H9 (cell line): ENCODE data around the gene DLG2. TPM values are rescaled to one million over a fixed set of nuclear protein-coding genes. Genes with fewer than 3 reads are reported as not detected.

Source experiments
- DNase-seq: peaks from one replicate; pipeline ENCODE4 v3.0.0-alpha.2; 2017
- H2AFZ ChIP-seq: one replicate; pipeline ENCODE4 v1.6.1; 2013; ENCODE audit warnings: mild to moderate bottlenecking, low read length, control low read depth, moderate library complexity
- H2AK5ac ChIP-seq: 2 replicates; pipeline ENCODE4 v1.6.1; 2013; ENCODE audit warnings: low read length, control low read depth, mixed read lengths; ENCODE audit not compliant: insufficient read length
- H2BK120ac ChIP-seq: one replicate; pipeline ENCODE4 v1.6.1; 2013; ENCODE audit warnings: low read depth, mild to moderate bottlenecking, low read length, control low read depth, inconsistent platforms; ENCODE audit not compliant: poor library complexity, severe bottlenecking
- H2BK12ac ChIP-seq: 2 replicates; pipeline ENCODE4 v1.6.1; 2013; ENCODE audit warnings: low read length, control low read depth, mixed read lengths, low read depth; ENCODE audit not compliant: insufficient read length
- H2BK15ac ChIP-seq: 2 replicates; pipeline ENCODE4 v1.6.1; 2013; ENCODE audit warnings: low read depth, low read length, control low read depth
- H2BK20ac ChIP-seq: one replicate; pipeline ENCODE4 v1.6.1; 2013; ENCODE audit warnings: low read depth, mild to moderate bottlenecking, low read length, control low read depth, inconsistent platforms; ENCODE audit not compliant: poor library complexity, severe bottlenecking
- H2BK5ac ChIP-seq: 2 replicates; pipeline ENCODE4 v1.6.1; 2013; ENCODE audit warnings: low read length, control low read depth, mixed read lengths; ENCODE audit not compliant: insufficient read length
- H3K14ac ChIP-seq: 2 replicates; pipeline ENCODE4 v1.6.1; 2013; ENCODE audit warnings: low read length, control low read depth; ENCODE audit not compliant: insufficient read depth
- H3K18ac ChIP-seq: 2 replicates; pipeline ENCODE4 v1.6.1; 2013; ENCODE audit warnings: low read depth, mild to moderate bottlenecking, mixed read lengths, low read length, control low read depth; ENCODE audit not compliant: insufficient read length
- H3K23ac ChIP-seq: 2 replicates; pipeline ENCODE4 v1.6.1; 2013; ENCODE audit warnings: low read length, control low read depth, mixed read lengths, low read depth; ENCODE audit not compliant: insufficient read length
- H3K23me2 ChIP-seq: 2 replicates; pipeline ENCODE4 v1.6.1; 2013; ENCODE audit warnings: low read depth, mild to moderate bottlenecking, mixed read lengths, low read length, control low read depth; ENCODE audit not compliant: insufficient read length, poor library complexity, severe bottlenecking
- H3K27ac ChIP-seq: 2 replicates; pipeline ENCODE4 v1.5.1; 2013; ENCODE audit warnings: low read length, control low read depth, mixed read lengths, low read depth; ENCODE audit not compliant: insufficient read length
- H3K27me3 ChIP-seq: 2 replicates; pipeline ENCODE4 v1.6.1; 2013; ENCODE audit warnings: low read length, control low read depth, inconsistent platforms; ENCODE audit not compliant: insufficient read depth
- H3K4ac ChIP-seq: 2 replicates; pipeline ENCODE4 v1.6.1; 2013; ENCODE audit warnings: low read depth, mild to moderate bottlenecking, control low read depth, inconsistent platforms, low read length, moderate library complexity
- H3K4me1 ChIP-seq: 2 replicates; pipeline ENCODE4 v1.6.1; 2013; ENCODE audit warnings: low read length, control low read depth, inconsistent platforms; ENCODE audit not compliant: insufficient read depth
- H3K4me2 ChIP-seq: 2 replicates; pipeline ENCODE4 v1.6.1; 2013; ENCODE audit warnings: low read length, control low read depth, mixed read lengths; ENCODE audit not compliant: insufficient read length, insufficient read depth
- H3K56ac ChIP-seq: 2 replicates; pipeline ENCODE4 v1.6.1; 2013; ENCODE audit warnings: low read depth, mild to moderate bottlenecking, mixed read lengths, low read length, control low read depth; ENCODE audit not compliant: insufficient read length
- H3K79me1 ChIP-seq: 2 replicates; pipeline ENCODE4 v1.6.1; 2013; ENCODE audit warnings: low read depth, mild to moderate bottlenecking, moderate library complexity, low read length, control low read depth, inconsistent platforms; ENCODE audit not compliant: insufficient read depth, poor library complexity, severe bottlenecking
- H3K79me2 ChIP-seq: 2 replicates; pipeline ENCODE4 v1.6.1; 2013; ENCODE audit warnings: low read length, control low read depth, inconsistent platforms; ENCODE audit not compliant: insufficient read depth
- H3K9ac ChIP-seq: 2 replicates; pipeline ENCODE4 v1.6.1; 2013; ENCODE audit warnings: low read length, control low read depth, mixed read lengths; ENCODE audit not compliant: insufficient read length; ENCODE audit errors: extremely low read depth
- H3K9me3 ChIP-seq: one replicate; pipeline ENCODE4 v1.6.1; 2013; ENCODE audit warnings: low read depth, low read length, inconsistent platforms; ENCODE audit not compliant: control insufficient read depth
- H3T11ph ChIP-seq: one replicate; pipeline ENCODE4 v1.6.1; 2013; ENCODE audit warnings: mild to moderate bottlenecking, low read length, control low read depth, inconsistent platforms
- H4K20me1 ChIP-seq: one replicate; pipeline ENCODE4 v1.6.1; 2013; ENCODE audit not compliant: control insufficient read depth, insufficient read length, insufficient read depth
- H4K5ac ChIP-seq: 2 replicates; pipeline ENCODE4 v1.6.1; 2013; ENCODE audit warnings: low read depth, mild to moderate bottlenecking, mixed read lengths, low read length, control low read depth; ENCODE audit not compliant: insufficient read length
- H4K8ac ChIP-seq: replicated peaks from 2 replicates; pipeline ENCODE4 v1.6.1; 2013; ENCODE audit warnings: low read length, control low read depth, mixed read lengths, low read depth; ENCODE audit not compliant: insufficient read length
- H4K91ac ChIP-seq: 2 replicates; pipeline ENCODE4 v1.6.1; 2013; ENCODE audit warnings: low read depth, mild to moderate bottlenecking, moderate library complexity, mixed read lengths, low read length, control low read depth; ENCODE audit not compliant: insufficient read length
- H3K27ac Mint-ChIP-seq, 3 experiments: 2 replicates in 2 of 3; 3 replicates in 1 of 3; pipeline ENCODE4 v1.8.0; 2020 to 2021; ENCODE audit warnings: mixed read lengths in 3 of 3, mild to moderate bottlenecking in 1 of 3, moderate library complexity in 1 of 3
- H3K27me3 Mint-ChIP-seq: 2 replicates; pipeline ENCODE4 v1.8.0; 2021; ENCODE audit warnings: low read depth, mild to moderate bottlenecking, moderate library complexity, mixed read lengths
- H3K36me3 Mint-ChIP-seq, 3 experiments: 2 replicates in 2 of 3; 3 replicates in 1 of 3; pipeline ENCODE4 v1.8.0; 2020 to 2021; ENCODE audit warnings: low read depth in 3 of 3, mixed read lengths in 3 of 3; ENCODE audit not compliant: insufficient read depth in 1 of 3
- H3K4me1 Mint-ChIP-seq, 2 experiments: 2 replicates each; pipeline ENCODE4 v1.8.0; 2020; ENCODE audit warnings: mixed read lengths in 2 of 2
- H3K4me3 Mint-ChIP-seq, 2 experiments: 2 replicates in 1 of 2; 3 replicates in 1 of 2; pipeline ENCODE4 v1.8.0; 2020 to 2021; ENCODE audit warnings: mild to moderate bottlenecking in 2 of 2, mixed read lengths in 2 of 2, moderate library complexity in 1 of 2
- H3K9me3 Mint-ChIP-seq, 2 experiments: 2 replicates in 1 of 2; 3 replicates in 1 of 2; pipeline ENCODE4 v1.8.0; 2020; ENCODE audit warnings: mild to moderate bottlenecking in 2 of 2, mixed read lengths in 2 of 2, moderate library complexity in 1 of 2
- WGBS: extraction: QIAGEN DNeasy Blood & Tissue Kit; methylation state at CpG from one replicate; pipeline ENCODE4 v1.1.7; 2013; ENCODE audit warnings: missing lambda C conversion rate, low lambda C conversion rate, mixed read lengths; ENCODE audit not compliant: insufficient read length; ENCODE audit errors: extremely low coverage; 5-methylcytosine and 5-hydroxymethylcytosine counted together
- total RNA-seq: library from RNA; stranded (reverse); gene quantifications from 2 replicates; pipeline ENCODE4 v1.2.1, GENCODE V29; 2021
- TF ChIP-seq, protein P1 (sequence below): fragments of 200-600 bp; sonication (generic); conservative IDR thresholded peaks from 3 replicates; pipeline ENCODE4 v1.8.0; 2021; ENCODE audit warnings: antibody characterized with exemption, mild to moderate bottlenecking

DLG2 gene
- total RNA-seq, 1 experiment from 2014 or later, result 8.0 TPM

DNA sequence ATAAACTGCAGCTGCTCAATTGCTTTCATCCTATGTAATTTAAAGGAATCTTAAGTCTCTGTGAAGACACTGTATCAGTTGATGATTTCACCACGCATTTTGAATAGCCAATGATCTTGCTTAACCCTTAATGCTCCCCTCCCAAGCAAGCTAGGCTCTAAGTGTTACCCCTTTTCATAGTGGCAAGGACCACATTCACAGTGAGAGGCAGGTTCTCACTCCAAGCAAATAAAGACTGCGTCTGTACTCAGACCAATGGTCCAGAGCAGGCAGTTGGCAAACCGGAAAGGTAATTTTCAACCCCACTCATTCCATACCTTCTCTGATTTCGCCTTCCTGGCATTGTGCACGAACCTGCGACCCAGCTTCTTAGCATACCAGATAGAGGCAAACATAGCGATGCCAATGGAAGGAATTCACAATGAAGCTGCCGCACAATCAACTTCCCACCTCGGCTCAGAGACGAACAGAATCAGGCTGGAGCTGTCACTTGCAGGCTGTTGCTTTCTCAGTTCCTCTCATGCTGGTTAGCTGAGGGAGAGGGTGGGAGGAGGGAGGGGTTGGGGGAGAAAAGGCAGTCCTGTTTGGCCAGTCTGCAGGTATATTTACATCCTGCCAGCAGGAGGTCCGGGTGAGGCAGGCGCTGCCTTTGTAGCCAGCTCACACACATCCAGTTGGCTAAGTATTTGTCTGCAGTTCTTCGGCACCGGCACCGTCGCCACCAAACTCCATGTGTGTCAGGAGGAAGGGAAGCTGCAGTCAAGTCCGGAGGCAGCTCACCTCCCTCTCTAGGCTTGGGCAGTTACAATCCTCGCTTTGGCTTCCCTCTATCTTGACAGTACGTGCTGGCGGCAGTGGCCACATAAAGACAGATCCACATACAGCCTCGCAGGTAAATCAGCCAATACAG lies 1189.8 kb downstream of the DLG2 start:
- DNase-seq, result peak; percentile 94
- H3K27me3 Mint-ChIP-seq, result peaks cover 1% of the 10 kb centered on the region

More for the DNA sequence above, 1189.8 kb downstream of the DLG2 start:
- no peak overlapping the region for H4K5ac ChIP-seq
- H3K56ac ChIP-seq, result no peak overlapping the region
- no peak overlapping the region for H3K4ac ChIP-seq
- Mint-ChIP-seq H3K27ac (peak overlapping the region in 1 of 3 experiments; percentile 82; a peak in 2 of 7 replicates), H3K36me3 (no peaks in the 10 kb centered on the region), H3K4me3 (peak overlapping the region; percentile 69 to 79), H3K9me3 (no peaks in the 10 kb centered on the region; a peak in 2 of 5 replicates), H3K4me1 (peaks cover 15 to 20% of the 10 kb centered on the region in 2 experiments)
- no peak overlapping the region for H3T11ph ChIP-seq
- H3K27me3 ChIP-seq, result no peaks in the 10 kb centered on the region
- TF ChIP-seq, protein P1, sequence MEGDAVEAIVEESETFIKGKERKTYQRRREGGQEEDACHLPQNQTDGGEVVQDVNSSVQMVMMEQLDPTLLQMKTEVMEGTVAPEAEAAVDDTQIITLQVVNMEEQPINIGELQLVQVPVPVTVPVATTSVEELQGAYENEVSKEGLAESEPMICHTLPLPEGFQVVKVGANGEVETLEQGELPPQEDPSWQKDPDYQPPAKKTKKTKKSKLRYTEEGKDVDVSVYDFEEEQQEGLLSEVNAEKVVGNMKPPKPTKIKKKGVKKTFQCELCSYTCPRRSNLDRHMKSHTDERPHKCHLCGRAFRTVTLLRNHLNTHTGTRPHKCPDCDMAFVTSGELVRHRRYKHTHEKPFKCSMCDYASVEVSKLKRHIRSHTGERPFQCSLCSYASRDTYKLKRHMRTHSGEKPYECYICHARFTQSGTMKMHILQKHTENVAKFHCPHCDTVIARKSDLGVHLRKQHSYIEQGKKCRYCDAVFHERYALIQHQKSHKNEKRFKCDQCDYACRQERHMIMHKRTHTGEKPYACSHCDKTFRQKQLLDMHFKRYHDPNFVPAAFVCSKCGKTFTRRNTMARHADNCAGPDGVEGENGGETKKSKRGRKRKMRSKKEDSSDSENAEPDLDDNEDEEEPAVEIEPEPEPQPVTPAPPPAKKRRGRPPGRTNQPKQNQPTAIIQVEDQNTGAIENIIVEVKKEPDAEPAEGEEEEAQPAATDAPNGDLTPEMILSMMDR, result no peak
- no peak overlapping the region for H3K23ac ChIP-seq
- H2BK15ac ChIP-seq, result no peak overlapping the region
- H3K79me1 ChIP-seq, result no peaks in the 10 kb centered on the region
- H3K79me2 ChIP-seq, result no peaks in the 10 kb centered on the region
- H3K4me1 ChIP-seq, result no peaks in the 10 kb centered on the region; the same call in 1 of the 2 replicates
- no peaks in the 10 kb centered on the region for H3K9me3 ChIP-seq
- H2BK12ac ChIP-seq, result no peak overlapping the region
- no peak overlapping the region for H3K18ac ChIP-seq
- H2AK5ac ChIP-seq, result no peak overlapping the region
- H2AFZ ChIP-seq, result no peak overlapping the region
- no peak overlapping the region for H2BK5ac ChIP-seq
- no peaks in the 10 kb centered on the region for H4K20me1 ChIP-seq
- no peak overlapping the region for H3K27ac ChIP-seq
- H3K14ac ChIP-seq, result no peak overlapping the region
- H2BK20ac ChIP-seq, result no peak overlapping the region
- no peak overlapping the region for H2BK120ac ChIP-seq
- peak overlapping the region; percentile 1 for H3K9ac ChIP-seq
- H4K91ac ChIP-seq, result no peak overlapping the region
- peak overlapping the region; percentile 94 for H3K4me2 ChIP-seq
- no peak overlapping the region for H4K8ac ChIP-seq
- WGBS, result no CpG with 5 or more reads among the region's 21 CpGs
- peaks cover 4% of the 10 kb centered on the region for H3K23me2 ChIP-seq
